ENCODE results near the gene PHB1.
"Not testable (repeated sequence)": the region's sequence is repeated elsewhere in the genome, so short reads cannot be mapped to it uniquely, and the experiment has no call there.

The PHB1 gene

GRCh38 chr17:49439673-49440571 lies 25.2 kb upstream of the PHB1 start:
- DNase-seq (ENCODE audit: low read depth): no peak

GRCh38 chr17:49439305-49439672 lies 24.6 kb upstream of the PHB1 start:
- DNase-seq (ENCODE audit: low read depth): no peak

- no peak for DNase-seq (ENCODE audit: low read depth)
These were observed 24.0 kb upstream of the PHB1 start for GRCh38 chr17:49438436-49439278.

- DNase-seq (ENCODE audit: low read depth): no peak
These were observed 23.2 kb upstream of the PHB1 start for GRCh38 chr17:49437696-49438435.

- DNase-seq (ENCODE audit: low read depth): no peak
These were observed 21.5 kb upstream of the PHB1 start for GRCh38 chr17:49436174-49436573.

GRCh38 chr17:49435671-49436029 lies 21.0 kb upstream of the PHB1 start:
- no peak for DNase-seq (ENCODE audit: low read depth)

DNA sequence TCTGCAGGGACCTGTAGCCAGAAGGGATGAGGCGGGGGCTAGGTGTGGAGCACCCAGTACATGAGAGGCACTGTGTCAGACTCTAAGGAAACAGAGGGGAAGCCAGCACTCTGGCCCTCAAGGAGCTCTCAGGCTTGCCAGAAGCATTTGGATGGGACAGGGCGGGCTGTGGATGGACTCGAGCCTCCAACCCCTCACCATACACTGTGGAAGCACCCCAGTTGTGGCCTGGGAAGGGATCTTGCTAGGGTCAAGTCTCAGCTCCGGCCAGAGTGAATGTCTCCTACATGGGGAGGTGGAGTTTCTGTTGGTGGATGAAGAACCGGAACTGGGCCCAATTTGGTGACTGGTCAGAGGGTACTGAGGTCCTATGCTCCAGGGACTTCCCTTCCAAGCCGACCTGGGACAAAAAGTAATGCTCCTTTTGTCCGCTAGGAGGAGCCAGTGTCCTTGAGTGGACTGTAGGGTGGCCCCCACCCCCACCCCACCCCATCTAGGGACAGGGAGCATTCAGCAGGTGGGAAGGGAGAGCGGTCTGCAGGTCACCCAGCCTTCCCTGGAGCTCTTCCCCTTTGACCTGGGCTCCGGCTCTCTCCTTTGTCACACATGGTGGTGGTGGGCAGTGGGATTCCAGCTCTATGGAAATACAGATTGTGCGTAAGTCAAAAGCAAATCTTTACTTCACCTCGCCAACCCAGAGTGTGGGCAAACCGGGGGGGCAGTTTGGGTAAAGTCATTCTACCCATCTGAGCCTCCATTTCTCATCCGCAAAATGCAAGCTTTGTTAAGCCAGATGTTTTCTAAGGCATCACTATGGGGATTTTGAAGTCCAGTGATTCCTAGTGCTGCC lies 20.4 kb upstream of the PHB1 start:
- DNase-seq (ENCODE audit: low read depth): peak; percentile 29

GRCh38 chr17:49433000-49433694 lies 18.5 kb upstream of the PHB1 start:
- DNase-seq (ENCODE audit: low read depth): no peak

- no peak for DNase-seq (ENCODE audit: low read depth)
These were observed 17.1 kb upstream of the PHB1 start for GRCh38 chr17:49431743-49432142.

GRCh38 chr17:49425004-49425286 lies 10.3 kb upstream of the PHB1 start:
- DNase-seq (ENCODE audit: low read depth): no peak

DNA sequence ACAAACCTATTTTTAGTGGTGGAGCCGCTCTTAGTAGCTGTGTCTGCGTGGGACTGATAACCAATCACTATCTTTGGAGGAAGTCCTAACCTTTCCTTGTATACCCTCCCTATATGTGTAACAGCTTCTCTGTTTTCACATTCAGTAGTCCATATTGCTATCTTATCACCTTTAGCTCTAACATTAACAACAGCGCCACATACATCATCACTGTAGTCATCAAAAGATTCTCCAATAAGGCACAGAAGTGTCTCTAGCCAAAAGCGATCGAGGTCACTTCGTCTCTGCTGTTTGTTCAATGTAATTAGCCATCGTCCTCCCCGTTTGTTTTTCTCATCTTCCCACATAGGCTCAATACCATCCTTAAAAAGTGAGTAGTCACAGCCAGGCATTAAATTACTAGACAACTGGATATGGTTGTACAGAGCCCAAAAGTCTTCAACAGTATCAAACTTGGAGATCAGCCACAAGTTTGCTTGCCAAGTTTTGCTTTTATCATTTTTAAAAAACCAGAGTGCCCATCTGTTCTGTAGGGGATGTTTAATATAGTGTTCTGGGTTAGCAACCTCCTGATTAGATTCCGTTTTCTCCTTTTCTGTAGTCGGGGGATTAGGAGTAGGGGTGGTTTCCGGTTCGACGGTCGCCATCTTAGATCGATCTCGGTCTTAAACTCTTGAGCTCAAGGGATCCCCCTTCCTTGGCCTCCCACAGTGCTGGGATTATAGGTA lies 9.8 kb upstream of the PHB1 start:
- not testable (repeated sequence) for DNase-seq (ENCODE audit: low read depth)

GRCh38 chr17:49422714-49423113 lies 8.0 kb upstream of the PHB1 start:
- no peak for DNase-seq (ENCODE audit: low read depth)

DNA sequence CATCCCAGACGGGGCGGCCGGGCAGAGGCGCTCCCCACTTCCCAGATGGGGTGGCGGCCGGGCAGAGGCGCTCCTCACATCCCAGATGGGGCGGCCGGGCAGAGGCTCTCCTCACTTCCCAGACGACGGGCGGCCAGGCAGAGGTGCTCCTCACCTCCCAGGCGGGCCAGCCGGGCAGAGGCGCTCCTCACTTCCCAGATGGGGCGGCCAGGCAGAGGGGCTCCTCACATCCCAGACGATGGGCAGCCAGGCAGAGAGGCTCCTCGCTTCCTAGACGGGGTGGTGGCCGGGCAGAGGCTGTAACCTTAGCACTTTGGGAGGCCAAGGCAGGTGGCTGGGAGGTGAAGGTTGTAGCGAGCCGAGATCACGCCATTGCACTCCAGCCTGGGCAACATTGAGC lies 5.1 kb upstream of the PHB1 start:
- DNase-seq (ENCODE audit: low read depth): not testable (repeated sequence)

GRCh38 chr17:49418754-49419740 lies 4.4 kb upstream of the PHB1 start:
- DNase-seq (ENCODE audit: low read depth): not testable (repeated sequence)

DNA sequence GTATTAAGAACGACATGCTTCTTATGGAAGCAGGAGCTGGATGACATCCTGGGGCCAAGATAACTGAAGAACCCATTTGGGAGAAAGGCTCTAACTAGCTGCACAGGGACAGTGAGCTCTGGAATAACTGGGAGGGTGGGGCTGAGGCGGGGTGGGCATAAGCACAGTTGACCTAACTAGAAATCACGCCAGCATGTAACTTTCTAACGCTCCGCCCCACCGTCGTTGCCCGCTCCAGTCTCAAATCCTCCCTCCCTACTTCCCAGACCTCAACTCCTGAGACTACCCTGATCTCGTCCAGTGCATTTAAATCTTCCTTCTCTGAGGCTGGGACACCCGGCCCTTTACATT lies 436 bp downstream of the PHB1 start:
- no peak for DNase-seq (ENCODE audit: low read depth)

DNA sequence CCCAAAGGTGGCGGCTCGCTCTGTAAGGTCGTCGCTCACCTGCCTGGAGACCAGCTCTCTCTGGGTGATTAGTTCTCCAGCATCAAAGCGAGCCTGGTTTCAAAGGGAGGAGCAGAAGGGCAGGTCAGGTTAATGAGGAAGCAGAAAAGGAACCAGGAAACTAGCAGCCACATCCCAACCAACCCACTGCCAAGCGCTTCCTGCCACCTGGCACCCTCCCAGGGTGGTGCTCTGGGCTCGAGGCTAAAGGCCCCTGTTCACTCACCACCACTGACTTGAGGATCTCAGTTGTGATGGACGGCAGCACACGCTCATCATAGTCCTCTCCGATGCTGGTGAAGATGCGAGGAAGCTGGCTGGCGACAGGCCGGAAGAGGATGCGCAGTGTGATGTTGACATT lies 5.6 kb downstream of the PHB1 start:
- DNase-seq (ENCODE audit: low read depth): no peak

DNA sequence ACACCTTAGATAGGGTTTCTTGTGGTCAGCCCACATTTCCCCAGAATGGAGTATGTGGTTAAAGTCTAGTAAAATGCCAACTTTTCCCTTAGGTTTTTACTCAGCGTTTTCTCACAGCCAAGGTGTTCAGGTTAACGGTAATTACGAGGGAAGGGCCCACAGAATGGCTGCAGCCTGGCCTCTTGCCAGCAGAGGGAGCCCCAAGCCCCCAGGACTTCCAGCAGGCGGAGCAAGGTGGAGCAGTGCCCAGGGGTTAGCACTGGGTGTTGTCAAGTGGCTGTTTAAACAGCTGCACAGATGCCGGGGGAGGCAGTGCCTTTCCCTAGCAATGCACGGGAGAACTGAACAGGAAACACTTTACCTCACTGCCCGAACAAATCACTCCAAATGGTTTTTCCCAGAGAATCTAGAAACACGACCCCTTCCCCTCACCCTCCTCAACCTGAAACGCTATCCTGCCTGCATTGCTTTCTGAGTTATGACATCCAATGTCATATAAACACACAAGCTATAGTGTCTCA lies 6.6 kb downstream of the PHB1 start:
- DNase-seq (ENCODE audit: low read depth): peak; percentile 83

DNA sequence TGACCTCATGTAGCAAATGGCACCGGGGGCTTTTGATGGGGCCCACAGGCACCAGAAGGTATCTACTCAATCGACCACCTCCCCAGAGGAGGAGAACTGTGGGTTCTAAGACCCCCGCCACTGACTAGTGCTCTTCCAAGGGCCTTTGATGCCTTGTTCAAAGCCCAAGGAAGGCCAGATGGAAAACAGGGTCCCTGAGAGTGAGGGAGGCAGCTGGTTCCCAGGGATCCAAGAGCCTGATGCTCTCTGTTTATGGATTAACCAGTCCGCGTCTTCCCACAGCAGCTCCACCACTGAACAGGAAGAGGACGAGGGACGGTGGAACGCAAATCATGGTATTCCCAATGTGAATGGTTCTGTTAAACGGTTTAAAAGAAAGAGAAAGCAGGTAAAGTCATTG lies 7.6 kb downstream of the PHB1 start:
- DNase-seq (ENCODE audit: low read depth): no peak

GRCh38 chr17:49406421-49407061 lies 8.1 kb downstream of the PHB1 start:
- no peak for DNase-seq (ENCODE audit: low read depth)
